ENCODE results near the gene COLGALT1.

COLGALT1 gene

GRCh38 chr19:17615889-17616685, 60.6 kb downstream of the COLGALT1 start:
- TF ChIP-seq, protein P1, sequence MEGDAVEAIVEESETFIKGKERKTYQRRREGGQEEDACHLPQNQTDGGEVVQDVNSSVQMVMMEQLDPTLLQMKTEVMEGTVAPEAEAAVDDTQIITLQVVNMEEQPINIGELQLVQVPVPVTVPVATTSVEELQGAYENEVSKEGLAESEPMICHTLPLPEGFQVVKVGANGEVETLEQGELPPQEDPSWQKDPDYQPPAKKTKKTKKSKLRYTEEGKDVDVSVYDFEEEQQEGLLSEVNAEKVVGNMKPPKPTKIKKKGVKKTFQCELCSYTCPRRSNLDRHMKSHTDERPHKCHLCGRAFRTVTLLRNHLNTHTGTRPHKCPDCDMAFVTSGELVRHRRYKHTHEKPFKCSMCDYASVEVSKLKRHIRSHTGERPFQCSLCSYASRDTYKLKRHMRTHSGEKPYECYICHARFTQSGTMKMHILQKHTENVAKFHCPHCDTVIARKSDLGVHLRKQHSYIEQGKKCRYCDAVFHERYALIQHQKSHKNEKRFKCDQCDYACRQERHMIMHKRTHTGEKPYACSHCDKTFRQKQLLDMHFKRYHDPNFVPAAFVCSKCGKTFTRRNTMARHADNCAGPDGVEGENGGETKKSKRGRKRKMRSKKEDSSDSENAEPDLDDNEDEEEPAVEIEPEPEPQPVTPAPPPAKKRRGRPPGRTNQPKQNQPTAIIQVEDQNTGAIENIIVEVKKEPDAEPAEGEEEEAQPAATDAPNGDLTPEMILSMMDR (IDR thresholded peaks at IDR 0.05; ENCODE audit: control insufficient read depth, extremely low read depth, insufficient read depth) = no peak
- no peak for DNase-seq (ENCODE audit: low read depth)
- H3K4me3 ChIP-seq (ENCODE audit: low read depth, low read length) = no peak overlapping the region

DNA sequence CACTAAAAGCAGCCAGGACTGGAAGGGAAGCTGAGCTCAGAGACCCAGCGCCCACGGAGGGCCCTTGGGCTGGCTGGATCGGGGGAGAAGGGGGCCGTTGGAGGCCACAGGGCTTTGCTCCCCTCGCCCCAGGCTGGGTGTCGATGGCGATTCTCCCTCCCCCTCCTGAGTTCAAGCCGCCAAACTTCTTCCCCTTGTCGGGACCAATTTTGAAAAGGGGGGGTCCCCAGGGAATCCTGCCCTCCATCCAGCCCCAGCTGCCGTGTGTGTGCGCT, 61.2 kb downstream of the COLGALT1 start:
- DNase-seq (ENCODE audit: low read depth) = no peak
- TF ChIP-seq, protein P1 (IDR thresholded peaks at IDR 0.05; ENCODE audit: control insufficient read depth, extremely low read depth, insufficient read depth) = no peak
- no peak overlapping the region for H3K4me3 ChIP-seq (ENCODE audit: low read depth, low read length)

- H3K4me3 ChIP-seq (ENCODE audit: low read depth, low read length) = no peak overlapping the region
- DNase-seq (ENCODE audit: low read depth) = no peak
- TF ChIP-seq, protein P1 (IDR thresholded peaks at IDR 0.05; ENCODE audit: control insufficient read depth, extremely low read depth, insufficient read depth) = no peak
Observed at GRCh38 chr19:17616961-17617806, 61.7 kb downstream of the COLGALT1 start.

GRCh38 chr19:17617807-17618192, 62.4 kb downstream of the COLGALT1 start:
- H3K4me3 ChIP-seq (ENCODE audit: low read depth, low read length) = no peak overlapping the region
- no peak for DNase-seq (ENCODE audit: low read depth)
- TF ChIP-seq, protein P1 (IDR thresholded peaks at IDR 0.05; ENCODE audit: control insufficient read depth, extremely low read depth, insufficient read depth) = no peak

DNA sequence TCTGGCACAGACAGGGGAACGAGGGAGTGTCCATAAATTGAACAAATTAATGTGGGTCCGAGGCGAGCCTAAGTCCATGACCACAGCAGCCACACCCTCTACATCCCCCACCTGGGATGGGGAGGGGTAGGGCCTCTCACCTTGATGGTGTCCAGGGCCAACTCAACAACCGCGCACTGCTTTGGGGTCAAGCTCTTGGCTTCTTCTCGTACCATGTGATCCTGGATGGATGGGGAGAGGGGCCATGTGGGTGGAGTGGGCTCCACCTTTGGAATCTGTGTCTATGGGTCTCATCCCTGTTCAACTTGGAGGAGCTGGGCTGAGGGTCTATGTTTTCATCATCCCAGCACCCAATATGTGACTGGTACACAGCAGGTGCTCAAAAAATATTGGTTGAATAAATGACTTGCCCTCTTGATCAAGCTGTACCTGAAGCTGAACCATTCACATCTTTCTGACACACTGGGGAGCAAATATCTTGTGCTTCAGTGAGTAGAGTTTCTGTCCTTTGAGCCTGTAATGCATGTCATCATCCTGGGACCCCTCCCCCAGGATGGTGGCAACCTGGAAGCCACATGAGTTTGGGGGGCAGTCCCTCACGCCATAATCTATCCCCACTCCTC, 62.9 kb downstream of the COLGALT1 start:
- H3K4me3 ChIP-seq (ENCODE audit: low read depth, low read length) = no peak overlapping the region
- TF ChIP-seq, protein P1 (IDR thresholded peaks at IDR 0.05; ENCODE audit: control insufficient read depth, extremely low read depth, insufficient read depth) = no peak
- DNase-seq (ENCODE audit: low read depth) = no peak

DNA sequence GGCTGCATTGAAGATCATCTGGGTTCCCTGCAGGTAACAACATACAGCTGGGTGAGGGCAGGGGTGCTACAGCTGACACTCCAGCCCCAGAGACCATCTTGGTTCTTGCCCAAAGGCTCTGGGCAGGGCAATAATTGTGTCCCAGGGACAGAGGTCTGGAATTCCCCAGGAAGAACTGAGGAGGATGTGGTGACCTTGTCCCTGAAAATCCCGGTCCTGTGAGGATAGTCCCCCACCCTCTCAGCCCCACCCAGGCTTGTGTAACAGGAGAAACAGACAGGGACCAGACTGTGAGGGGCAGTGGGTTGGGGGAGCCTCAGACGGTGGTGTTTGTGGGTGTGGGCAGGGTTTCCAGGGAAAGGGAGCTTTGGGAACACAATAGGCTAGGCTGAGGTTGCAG, 63.5 kb downstream of the COLGALT1 start:
- no peak overlapping the region for H3K4me3 ChIP-seq (ENCODE audit: low read depth, low read length)
- TF ChIP-seq, protein P1 (IDR thresholded peaks at IDR 0.05; ENCODE audit: control insufficient read depth, extremely low read depth, insufficient read depth) = no peak
- DNase-seq (ENCODE audit: low read depth) = no peak
